TTC549 (cell line): ENCODE results near the gene COL5A3.

ENCODE experiments used
- FAIRE-seq: peaks from 2 replicates; lab custom pipeline; 2012; peaks lifted over from hg19 to GRCh38; lab: Jason Lieb, UNC

The COL5A3 gene

GRCh38 chr19:10010939-10011338 is 635 bp upstream of the COL5A3 start:
- FAIRE-seq, result no peak

- FAIRE-seq, result no peak
These were observed 535 bp downstream of the COL5A3 start for GRCh38 chr19:10009714-10010224.

DNA sequence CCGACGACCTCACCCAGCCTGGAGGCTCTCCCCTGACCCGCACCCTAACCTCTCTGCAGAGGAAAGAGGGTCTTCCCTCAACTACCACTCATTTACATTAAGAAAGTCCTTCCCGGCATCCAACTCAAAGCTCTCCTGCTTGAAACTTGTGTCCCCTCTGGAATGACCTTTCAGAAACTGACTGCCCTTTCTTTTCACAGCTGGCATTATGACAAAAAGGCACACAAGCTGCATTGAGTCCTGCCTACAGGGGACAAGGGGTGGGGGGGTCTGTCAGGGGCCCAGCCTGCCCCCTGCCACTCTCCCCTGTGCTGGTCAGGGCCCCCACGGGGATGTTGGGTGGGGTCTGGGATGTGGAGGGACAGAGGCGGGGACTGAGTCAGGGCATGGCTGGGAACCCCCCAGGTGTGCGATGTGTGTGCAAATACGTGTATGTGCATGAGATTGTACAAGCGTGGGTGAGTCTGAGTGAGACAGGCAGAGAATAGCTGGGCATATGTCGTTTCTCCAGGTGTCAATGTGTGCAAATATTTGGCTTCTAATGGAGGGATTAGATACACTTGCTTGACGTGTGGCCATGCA is 2.0 kb downstream of the COL5A3 start:
- no peak for FAIRE-seq

DNA sequence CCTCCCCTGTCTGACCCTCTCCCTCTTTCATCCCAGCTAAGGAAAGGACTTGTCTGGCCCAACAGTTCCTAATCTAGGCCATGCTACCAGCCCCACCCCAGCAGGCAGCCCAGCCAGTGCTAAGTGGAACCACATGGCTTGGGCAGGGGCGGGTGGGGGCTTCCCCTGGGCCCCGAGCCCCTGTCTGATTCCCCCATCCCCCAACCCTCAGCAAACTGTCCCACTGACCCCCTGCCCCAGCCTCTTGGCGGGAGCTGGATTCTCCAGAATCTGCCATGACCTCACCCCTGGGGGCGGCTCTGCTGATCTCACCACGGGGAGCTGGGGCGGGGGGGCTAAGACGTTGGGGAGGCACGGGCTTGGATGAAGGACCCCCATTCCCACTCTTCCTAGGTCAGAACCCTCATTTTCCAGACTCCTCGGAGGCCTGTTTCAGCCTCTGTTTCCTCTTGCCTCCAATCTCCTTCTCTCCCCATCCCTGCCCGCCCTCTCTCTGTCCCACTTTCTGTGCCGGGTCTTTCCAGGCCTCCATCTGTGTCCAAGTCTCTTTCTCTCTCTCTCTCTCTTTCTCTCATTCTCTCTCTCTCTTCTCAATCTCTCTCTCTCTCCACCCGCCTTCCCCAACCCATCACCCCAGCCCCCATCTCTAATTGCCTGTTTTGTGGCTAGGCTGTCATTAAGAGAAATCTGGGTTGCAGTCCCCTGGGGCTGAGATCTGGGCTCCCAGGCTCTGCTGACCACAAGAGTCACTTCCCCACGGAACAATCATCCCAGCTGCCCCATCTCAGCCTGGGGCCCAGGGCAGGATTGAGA is 2.7 kb downstream of the COL5A3 start:
- FAIRE-seq, result no peak

DNA sequence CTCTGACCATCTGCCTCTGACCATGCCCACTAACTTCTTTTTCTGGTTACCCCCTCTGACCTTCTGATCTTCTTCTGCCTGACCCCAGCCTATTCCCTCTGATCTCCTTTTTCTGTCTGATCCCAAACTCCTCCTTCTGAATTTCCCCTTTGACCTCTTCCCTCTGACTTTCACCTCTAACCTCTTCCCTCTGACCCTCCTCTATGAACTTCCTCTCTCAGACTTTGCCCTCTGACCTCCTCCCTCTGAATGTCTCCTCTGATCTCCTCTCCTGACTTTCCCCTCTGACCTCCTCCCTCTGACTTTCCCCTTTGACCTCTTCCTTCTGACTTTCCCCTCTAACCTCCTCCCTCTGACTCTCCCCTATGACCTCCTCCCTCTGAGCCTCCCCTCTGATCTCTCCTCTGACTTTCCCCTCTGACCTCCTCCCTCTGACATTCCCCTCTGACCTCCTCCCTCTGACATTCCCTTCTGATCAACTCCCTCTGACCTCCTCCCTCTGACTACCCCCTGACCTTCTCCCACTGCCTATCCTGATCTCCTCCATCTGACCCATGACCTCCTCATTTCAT is 3.5 kb downstream of the COL5A3 start:
- FAIRE-seq, result no peak

DNA sequence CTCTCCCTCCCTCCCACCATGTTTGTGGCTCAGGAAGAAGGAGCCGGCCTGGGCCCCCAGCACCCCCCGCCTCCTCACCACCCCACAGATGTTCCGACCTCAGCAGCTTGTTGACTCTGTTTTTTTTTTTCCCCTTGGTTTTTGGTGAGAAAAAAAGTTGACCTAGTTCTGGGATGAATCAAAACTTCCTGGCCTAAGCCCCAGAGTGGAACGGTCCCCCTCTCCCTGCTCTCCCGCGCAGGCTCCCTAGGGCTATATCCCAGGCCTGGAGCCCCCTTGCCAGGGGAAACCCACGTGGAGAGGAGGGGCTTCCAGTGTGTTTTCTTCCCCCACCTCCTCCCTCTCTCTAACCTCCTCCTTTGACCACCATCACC is 4.0 kb downstream of the COL5A3 start:
- FAIRE-seq, result no peak

GRCh38 chr19:10005632-10006334 is 4.5 kb downstream of the COL5A3 start:
- FAIRE-seq, result no peak

DNA sequence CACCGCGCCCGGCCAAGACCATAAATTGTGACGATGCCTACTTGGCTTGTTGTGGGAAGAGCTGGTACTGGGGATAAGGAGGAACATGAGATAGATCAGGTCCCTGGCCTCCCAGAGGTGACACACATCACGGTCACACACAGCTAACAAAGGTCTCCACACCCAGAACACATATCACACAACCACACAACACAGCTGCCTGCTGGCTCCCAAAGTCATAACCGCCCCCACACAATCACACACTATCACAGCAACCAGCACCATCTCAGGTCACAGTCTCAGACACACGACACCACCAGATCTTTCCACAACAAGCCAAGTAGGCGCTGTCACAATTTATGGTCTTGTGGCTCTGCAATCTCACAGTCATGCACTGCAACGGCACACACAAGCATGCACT is 5.7 kb downstream of the COL5A3 start:
- no peak for FAIRE-seq

GRCh38 chr19:10003271-10003670 is 7.0 kb downstream of the COL5A3 start:
- no peak for FAIRE-seq

DNA sequence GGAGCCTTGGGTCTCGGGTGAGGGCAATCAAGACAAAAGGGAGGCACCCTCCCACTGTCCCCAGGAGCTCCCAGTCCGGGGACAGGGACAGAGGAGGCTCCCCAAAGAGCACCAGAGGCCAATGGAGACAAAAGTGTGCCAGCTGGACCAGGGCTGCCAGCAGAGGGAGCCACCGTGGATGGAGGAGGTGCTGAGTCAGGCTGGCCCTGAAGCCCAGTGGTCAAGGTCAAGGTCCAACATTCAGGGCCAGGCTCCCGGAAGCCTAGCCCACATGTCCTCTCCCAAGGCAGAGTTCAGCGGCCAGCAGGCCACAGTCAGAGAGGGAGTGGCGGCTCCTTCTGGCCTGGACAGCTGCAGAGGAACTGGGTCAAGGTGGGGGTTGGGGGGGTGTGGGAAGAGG is 8.4 kb downstream of the COL5A3 start:
- FAIRE-seq, result no peak

- peak; percentile 40 for FAIRE-seq
These were observed 10.0 kb downstream of the COL5A3 start for GRCh38 chr19:10000171-10000826.

- no peak for FAIRE-seq
These were observed 13.8 kb downstream of the COL5A3 start for GRCh38 chr19:9996541-9996940.

- FAIRE-seq, result no peak
These were observed 14.3 kb downstream of the COL5A3 start for GRCh38 chr19:9995999-9996398.

DNA sequence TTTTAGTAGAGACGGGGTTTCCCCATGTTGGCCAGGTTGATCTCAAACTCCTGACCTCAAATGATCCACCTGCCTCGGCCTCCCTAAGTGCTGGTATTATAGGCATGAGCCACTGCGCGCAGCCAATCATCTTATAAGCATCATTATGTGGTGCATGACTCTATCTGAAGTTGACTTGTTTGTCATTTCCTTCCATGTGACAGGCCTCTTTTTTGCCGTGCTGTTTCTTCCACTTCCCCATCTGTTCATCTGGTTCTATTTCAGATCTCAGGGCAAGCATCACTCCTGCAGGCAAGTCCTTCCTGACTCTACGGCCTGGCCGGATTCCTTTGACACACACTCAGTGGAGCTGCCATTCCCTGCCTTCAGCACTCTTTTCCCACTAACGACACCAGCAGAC is 15.2 kb downstream of the COL5A3 start:
- no peak for FAIRE-seq

DNA sequence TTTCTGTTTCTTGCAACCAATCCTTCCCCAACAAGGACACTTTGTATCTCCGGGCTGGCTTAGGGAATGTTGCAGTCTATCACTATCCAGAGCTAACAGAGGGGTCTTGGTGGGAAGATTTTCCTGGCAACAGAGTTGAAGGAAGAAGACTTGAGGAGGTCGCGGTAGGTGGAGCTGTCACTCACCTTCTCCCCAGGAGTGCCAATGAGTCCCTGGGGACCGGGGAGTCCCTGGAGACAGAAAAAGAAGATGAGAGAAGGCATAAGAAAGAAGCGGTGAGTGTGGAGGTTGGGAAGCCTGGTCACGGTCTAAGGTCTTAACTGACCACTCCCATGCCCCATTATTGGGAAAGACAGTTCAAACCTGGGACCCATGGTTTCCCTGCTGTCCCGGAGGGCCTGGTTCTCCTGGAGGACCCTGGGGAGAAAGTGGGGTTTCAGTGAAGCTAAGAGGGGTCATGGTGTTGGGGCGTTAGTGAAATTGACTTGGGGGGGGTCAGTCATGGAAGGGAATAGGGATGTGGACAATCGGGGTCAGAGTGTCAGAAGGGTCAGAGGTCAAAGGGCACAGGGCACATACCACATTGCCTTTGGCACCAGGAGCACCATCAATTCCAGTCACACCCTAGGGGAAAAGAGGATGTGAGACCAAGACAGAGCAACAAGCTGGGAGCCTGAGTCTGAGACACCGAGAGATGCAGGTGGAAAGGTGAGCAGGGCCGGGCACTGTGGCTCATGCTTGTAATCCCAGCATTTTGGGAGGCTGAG is 18.7 kb downstream of the COL5A3 start:
- FAIRE-seq, result no peak

- no peak for FAIRE-seq
These were observed 20.8 kb downstream of the COL5A3 start for GRCh38 chr19:9989504-9989903.

DNA sequence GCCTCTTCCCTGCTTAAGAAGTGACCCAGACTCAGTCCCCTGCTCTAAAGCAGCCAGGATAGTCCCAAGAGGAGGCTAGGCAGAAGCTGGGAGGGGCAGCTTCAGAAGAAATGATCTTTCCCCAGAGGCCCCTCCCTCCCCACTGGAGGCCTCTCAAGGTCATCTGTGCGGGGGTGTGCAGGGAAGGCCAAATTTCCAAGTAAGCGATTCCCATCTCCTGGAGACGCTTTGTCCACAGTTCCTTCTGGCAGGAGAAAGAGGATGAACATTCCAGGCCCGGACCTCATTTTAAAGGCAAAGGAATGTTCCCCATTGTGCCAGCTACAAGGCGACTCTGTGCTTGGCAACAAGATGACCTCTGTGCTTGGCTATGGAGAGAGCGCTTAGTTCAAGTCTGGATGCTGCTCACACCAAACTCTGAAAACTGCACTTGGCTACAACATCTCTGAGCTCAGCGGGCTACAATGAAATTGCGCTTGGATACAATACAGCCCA is 23.5 kb downstream of the COL5A3 start:
- no peak for FAIRE-seq

DNA sequence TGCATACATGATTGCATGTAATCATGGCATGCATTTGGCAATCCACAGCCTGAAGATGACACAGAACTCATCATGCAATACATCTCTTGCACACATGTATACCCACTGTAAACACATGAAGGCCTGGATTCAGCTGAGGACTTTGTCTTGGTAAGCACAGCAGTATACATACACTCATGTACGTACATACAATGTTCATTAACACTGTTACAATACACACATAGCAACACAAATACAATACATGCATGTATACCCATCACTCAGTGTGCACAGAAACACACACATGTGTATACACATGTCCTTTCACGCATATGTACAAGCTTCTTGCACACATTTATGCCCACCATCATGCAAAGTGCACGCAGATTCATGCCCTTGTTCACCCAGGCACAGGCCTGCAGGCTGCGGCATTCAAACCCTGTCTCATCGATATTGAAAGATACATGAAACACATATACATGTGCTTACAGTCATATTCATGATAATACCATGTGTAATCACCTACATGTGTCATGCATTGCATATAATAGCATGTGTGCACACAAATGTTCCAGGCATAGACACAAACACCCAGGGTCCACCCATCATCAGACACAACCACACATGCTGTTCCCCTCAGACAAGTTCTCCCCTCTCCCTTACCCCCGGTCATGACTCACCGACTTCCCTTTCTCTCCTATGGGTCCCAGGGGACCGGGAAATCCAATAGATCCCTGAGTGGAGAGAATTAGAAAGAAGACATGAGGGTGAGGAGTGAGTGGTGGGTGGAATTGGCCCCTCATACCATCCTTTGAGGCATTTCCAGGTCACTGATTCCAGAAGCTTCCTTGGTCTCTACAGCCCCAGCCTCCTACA is 28.7 kb downstream of the COL5A3 start:
- no peak for FAIRE-seq

DNA sequence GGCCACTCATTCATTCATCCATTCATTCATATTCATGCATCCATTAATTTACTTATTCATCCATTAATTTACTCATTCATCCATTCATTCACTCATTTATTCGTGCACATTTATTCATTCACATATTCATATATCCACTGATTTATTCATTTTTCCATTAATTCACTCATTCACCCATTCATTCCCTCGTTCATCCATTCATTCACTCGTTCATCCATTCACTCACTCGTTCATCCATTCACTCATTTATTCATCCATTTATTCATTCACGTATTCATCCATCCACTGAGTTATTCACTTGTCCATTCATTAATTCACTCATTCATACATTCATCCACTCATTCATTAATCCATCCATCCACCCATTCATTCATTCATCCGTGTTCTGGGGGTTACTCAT is 38.2 kb downstream of the COL5A3 start:
- FAIRE-seq, result no peak

- no peak for FAIRE-seq
These were observed 39.0 kb downstream of the COL5A3 start for GRCh38 chr19:9971166-9971897.
